Measurements from ENCODE around the gene HIGD2A. TPM values are rescaled to one million over a fixed set of nuclear protein-coding genes. Genes with fewer than 3 reads are reported as not detected.

HIGD2A gene
- total and polyA plus RNA-seq, 11 donors, result 177 to 454 (median 222) TPM

DNA sequence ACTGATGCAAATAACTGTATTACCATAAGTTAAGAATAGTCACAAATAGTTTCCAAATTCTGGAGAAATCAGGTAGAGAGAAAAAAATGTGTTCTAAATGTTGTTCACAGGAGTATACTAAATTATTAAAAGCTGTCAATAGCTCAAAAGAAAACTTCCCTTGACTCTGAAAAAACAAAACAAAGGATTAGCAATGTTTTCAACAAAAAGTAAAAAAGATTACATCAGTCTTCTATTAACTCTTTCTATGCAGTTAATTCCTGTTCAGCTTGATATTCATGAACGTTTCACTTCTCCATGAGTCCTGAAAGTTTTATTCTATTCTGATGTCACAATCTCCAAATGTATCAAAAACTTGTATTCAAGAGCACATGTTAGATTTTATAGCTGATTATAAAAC is 37.2 kb downstream of the HIGD2A start:
- TF ChIP-seq, protein P1, sequence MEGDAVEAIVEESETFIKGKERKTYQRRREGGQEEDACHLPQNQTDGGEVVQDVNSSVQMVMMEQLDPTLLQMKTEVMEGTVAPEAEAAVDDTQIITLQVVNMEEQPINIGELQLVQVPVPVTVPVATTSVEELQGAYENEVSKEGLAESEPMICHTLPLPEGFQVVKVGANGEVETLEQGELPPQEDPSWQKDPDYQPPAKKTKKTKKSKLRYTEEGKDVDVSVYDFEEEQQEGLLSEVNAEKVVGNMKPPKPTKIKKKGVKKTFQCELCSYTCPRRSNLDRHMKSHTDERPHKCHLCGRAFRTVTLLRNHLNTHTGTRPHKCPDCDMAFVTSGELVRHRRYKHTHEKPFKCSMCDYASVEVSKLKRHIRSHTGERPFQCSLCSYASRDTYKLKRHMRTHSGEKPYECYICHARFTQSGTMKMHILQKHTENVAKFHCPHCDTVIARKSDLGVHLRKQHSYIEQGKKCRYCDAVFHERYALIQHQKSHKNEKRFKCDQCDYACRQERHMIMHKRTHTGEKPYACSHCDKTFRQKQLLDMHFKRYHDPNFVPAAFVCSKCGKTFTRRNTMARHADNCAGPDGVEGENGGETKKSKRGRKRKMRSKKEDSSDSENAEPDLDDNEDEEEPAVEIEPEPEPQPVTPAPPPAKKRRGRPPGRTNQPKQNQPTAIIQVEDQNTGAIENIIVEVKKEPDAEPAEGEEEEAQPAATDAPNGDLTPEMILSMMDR (IDR thresholded peaks at IDR 0.05), result no peak
- H3K27ac ChIP-seq, result no peak overlapping the region
- no peak for ATAC-seq
- H3K4me3 ChIP-seq, result no peak overlapping the region
- intact Hi-C loops (cut with DNase I), result no loop called here
- no peaks in the 10 kb centered on the region for H3K4me1 ChIP-seq
- no peak for DNase-seq
- 86 to 88% (median 87%) methylated on average over 1 of the region's 1 CpG for WGBS, 4 donors
- no peaks in the 10 kb centered on the region for H3K36me3 ChIP-seq
- H3K27me3 ChIP-seq, result no peaks in the 10 kb centered on the region
- no peaks in the 10 kb centered on the region for H3K9me3 ChIP-seq

DNA sequence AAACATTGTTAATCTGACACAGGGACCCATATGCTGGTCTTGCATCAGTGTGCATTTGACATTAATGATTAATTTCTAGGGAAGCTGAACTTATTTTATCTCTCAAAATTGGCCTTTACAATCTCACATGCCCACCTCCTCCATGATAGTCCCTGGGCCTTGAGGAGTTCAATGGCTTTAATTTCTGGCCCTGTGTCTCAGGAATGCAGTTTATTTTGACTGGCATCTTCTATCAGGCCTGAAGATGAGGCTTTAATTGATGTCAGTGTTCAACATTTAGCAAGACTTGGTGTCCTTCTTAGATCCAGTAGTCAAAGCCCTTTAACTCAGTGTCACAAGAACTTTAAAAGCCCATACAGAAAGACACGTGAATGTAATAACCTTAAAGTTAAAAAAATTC is 38.3 kb downstream of the HIGD2A start:
- H3K4me1 ChIP-seq, result no peaks in the 10 kb centered on the region
- 81 to 85% (median 82%) methylated on average over 1 of the region's 1 CpG for WGBS, 4 donors
- H3K27ac ChIP-seq, result no peak overlapping the region
- intact Hi-C loops (cut with DNase I), result no loop called here
- DNase-seq (no peak), ATAC-seq (no peak)
- TF ChIP-seq, protein P1 (IDR thresholded peaks at IDR 0.05), result no peak
- TF ChIP-seq POLR2A (IDR thresholded peaks at IDR 0.05), result no peak
- H3K27me3 ChIP-seq, result no peaks in the 10 kb centered on the region
- no peaks in the 10 kb centered on the region for H3K36me3 ChIP-seq
- H3K4me3 ChIP-seq, result no peak overlapping the region
- no peaks in the 10 kb centered on the region for H3K9me3 ChIP-seq

DNA sequence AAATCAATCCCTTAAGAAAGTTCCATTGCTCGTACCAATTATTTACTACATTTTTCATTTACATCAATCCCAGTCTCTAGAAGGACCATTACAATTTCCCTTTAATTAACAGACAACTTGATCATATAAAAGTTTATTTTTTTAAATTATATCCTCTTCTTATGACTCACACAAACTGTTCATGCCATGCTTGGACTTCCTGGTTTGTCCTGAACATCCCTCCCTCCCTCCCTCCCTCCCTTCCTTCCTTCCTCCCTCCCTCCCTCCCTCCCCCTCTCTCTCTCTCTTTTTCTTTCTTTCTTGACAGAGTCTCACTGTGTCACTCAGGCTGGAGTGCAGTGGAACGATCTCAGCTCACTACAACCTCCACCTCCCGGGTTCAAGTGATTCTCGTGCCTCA is 39.4 kb downstream of the HIGD2A start:
- no peaks in the 10 kb centered on the region for H3K36me3 ChIP-seq
- 71 to 83% (median 77%) methylated on average over 4 of the region's 4 CpGs for WGBS, 4 donors
- H3K4me3 ChIP-seq, result no peak overlapping the region
- ATAC-seq (no peak), DNase-seq (no peak)
- H3K27me3 ChIP-seq, result no peaks in the 10 kb centered on the region
- no peaks in the 10 kb centered on the region for H3K9me3 ChIP-seq
- H3K27ac ChIP-seq, result no peak overlapping the region
- H3K4me1 ChIP-seq, result no peaks in the 10 kb centered on the region
- intact Hi-C loops (cut with DNase I), result no loop called here
- TF ChIP-seq POLR2A (IDR thresholded peaks at IDR 0.05), result no peak
- TF ChIP-seq, protein P1 (IDR thresholded peaks at IDR 0.05), result no peak

DNA sequence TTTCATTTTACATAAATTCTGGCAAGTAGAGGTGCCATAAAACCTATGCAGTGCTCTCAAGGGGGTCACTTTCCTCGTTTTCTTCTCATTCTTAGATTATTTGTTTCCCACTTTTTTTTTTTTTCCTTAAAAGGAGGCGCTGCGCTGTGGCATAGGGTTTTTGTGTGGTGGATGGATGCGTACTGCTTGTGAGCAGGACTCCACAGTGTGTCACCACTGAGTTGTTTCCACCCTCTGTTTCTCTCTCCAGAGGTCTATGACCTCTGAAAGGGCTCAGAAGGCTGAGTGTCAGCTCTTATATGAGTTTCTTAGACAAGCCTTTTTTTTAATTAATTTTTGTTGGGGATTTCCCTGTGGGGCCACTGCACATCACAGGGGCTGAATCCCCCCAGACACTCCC is 41.4 kb downstream of the HIGD2A start:
- intact Hi-C loops (cut with DNase I), result no loop called here
- no peak for DNase-seq
- Histone ChIP-seq H3K4me1 (no peaks in the 10 kb centered on the region), H3K27ac (no peak overlapping the region), H3K9me3 (no peaks in the 10 kb centered on the region), H3K27me3 (no peaks in the 10 kb centered on the region), H3K4me3 (no peak overlapping the region), H3K36me3 (no peaks in the 10 kb centered on the region)
- 55 to 69% (median 62%) methylated on average over 4 of the region's 4 CpGs for WGBS, 4 donors
- TF ChIP-seq POLR2A (IDR thresholded peaks at IDR 0.05), result no peak
- TF ChIP-seq, protein P1 (IDR thresholded peaks at IDR 0.05), result no peak
- ATAC-seq, result no peak
